ENCODE measurements around the gene ZMYM4. TPM values are rescaled to one million over a fixed set of nuclear protein-coding genes. Genes with fewer than 3 reads are reported as not detected.
A peak's percentile ranks its signal among the peaks of the same experiment; 100 is the strongest.

ZMYM4 gene
- total RNA-seq, 2 experiments from 2014 or later: 21.1 to 54.3 TPM

- Histone ChIP-seq H3K36me3 (ENCODE audit: insufficient read depth, low read length) (no peaks in the 10 kb centered on the region), H3K4me3 (ENCODE audit: low read depth, low read length, poor library complexity, severe bottlenecking) (no peak overlapping the region), H2AFZ (ENCODE audit: low read length) (no peak overlapping the region), H3K9me2 (ENCODE audit: insufficient read depth, low read length) (no peaks in the 10 kb centered on the region; the same call in 1 of the 2 replicates), H3K4me1 (ENCODE audit: insufficient read depth, low read length, poor library complexity, severe bottlenecking) (peaks cover 11% of the 10 kb centered on the region), H4K20me1 (ENCODE audit: insufficient read depth, low read length) (no peaks in the 10 kb centered on the region), H3K4me2 (ENCODE audit: low read length) (no peak overlapping the region), H3K79me2 (ENCODE audit: insufficient read depth, low read depth, low read length) (peaks cover 4% of the 10 kb centered on the region; the same call in 1 of the 2 replicates), H3K9me3 (ENCODE audit: low read length) (no peaks in the 10 kb centered on the region), H3K27ac (ENCODE audit: low read depth, low read length, poor library complexity, severe bottlenecking) (no peak overlapping the region)
- ChIA-PET POLR2A (interaction anchor here (0.7 kb wide), 1 partner anchor 14 kb away, joined by 4 read pairs; no protein-coding TSS in a partner anchor), CTCF (ENCODE audit: unreplicated experiment) (no interaction called here)
- intact Hi-C loops (cut with micrococcal nuclease; ENCODE audit: unreplicated experiment): loop anchor here (10.0 kb wide), 1 partner anchor 399 kb away; no protein-coding TSS in a partner anchor
- TF ChIP-seq EZH2phosphoT487 (IDR thresholded peaks at IDR 0.05; ENCODE audit: borderline replicate concordance, low read depth, low read length): no peak
- TF ChIP-seq CTCF (conservative IDR thresholded peaks at IDR 0.05; ENCODE audit: low read length): no peak
- DNase-seq (ENCODE audit: low spot score): no peak
- BruUV-seq (replicated peaks): no TSS peak
Measured at GRCh38 chr1:35264035-35264434, 4.5 kb upstream of the ZMYM4 start.

GRCh38 chr1:35264871-35265270 lies 3.6 kb upstream of the ZMYM4 start:
- no peak overlapping the region for H3K27ac ChIP-seq (ENCODE audit: low read depth, low read length, poor library complexity, severe bottlenecking)
- no peak for DNase-seq (ENCODE audit: low spot score)
- H3K9me3 ChIP-seq (ENCODE audit: low read length): no peaks in the 10 kb centered on the region
- CTCF ChIA-PET (ENCODE audit: unreplicated experiment): no interaction called here
- no peak overlapping the region for H3K4me2 ChIP-seq (ENCODE audit: low read length)
- no peaks in the 10 kb centered on the region for H3K36me3 ChIP-seq (ENCODE audit: insufficient read depth, low read length)
- no peaks in the 10 kb centered on the region for H4K20me1 ChIP-seq (ENCODE audit: insufficient read depth, low read length)
- H2AFZ ChIP-seq (ENCODE audit: low read length): peak overlapping the region; percentile 36
- H3K79me2 ChIP-seq (ENCODE audit: insufficient read depth, low read depth, low read length): peaks cover 13% of the 10 kb centered on the region
- intact Hi-C loops (cut with micrococcal nuclease; ENCODE audit: unreplicated experiment): loop anchor here (10.0 kb wide), 1 partner anchor 400 kb away; no protein-coding TSS in a partner anchor
- BruUV-seq (replicated peaks): no TSS peak
- no peak for TF ChIP-seq CTCF (conservative IDR thresholded peaks at IDR 0.05; ENCODE audit: low read length)
- POLR2A ChIA-PET: interaction anchor here (0.7 to 1.8 kb wide), 3 partner anchors 10 to 186 kb away, joined by 3 to 5 read pairs (median 4); partner anchors contain the start of gene ZMYM1
- H3K9me2 ChIP-seq (ENCODE audit: insufficient read depth, low read length): no peaks in the 10 kb centered on the region; the same call in 1 of the 2 replicates
- peaks cover 14% of the 10 kb centered on the region for H3K4me1 ChIP-seq (ENCODE audit: insufficient read depth, low read length, poor library complexity, severe bottlenecking)
- no peak overlapping the region for H3K4me3 ChIP-seq (ENCODE audit: low read depth, low read length, poor library complexity, severe bottlenecking)

- H4K20me1 ChIP-seq (ENCODE audit: insufficient read depth, low read length): no peaks in the 10 kb centered on the region
- no peak for DNase-seq (ENCODE audit: low spot score)
- H3K4me2 ChIP-seq (ENCODE audit: low read length): no peak overlapping the region
- no peak overlapping the region for H2AFZ ChIP-seq (ENCODE audit: low read length)
- ChIA-PET POLR2A (interaction anchor here (0.6 to 1.8 kb wide), 2 partner anchors 9 to 25 kb away, joined by 5 read pairs; no protein-coding TSS in a partner anchor), CTCF (ENCODE audit: unreplicated experiment) (no interaction called here)
- no peak overlapping the region for H3K27ac ChIP-seq (ENCODE audit: low read depth, low read length, poor library complexity, severe bottlenecking)
- TF ChIP-seq CTCF (conservative IDR thresholded peaks at IDR 0.05; ENCODE audit: low read length) (no peak), EZH2phosphoT487 (IDR thresholded peaks at IDR 0.05; ENCODE audit: borderline replicate concordance, low read depth, low read length) (no peak)
- H3K4me3 ChIP-seq (ENCODE audit: low read depth, low read length, poor library complexity, severe bottlenecking): no peak overlapping the region
- intact Hi-C loops (cut with micrococcal nuclease; ENCODE audit: unreplicated experiment): loop anchor here (10.0 kb wide), 1 partner anchor 402 kb away; no protein-coding TSS in a partner anchor
- H3K36me3 ChIP-seq (ENCODE audit: insufficient read depth, low read length): no peaks in the 10 kb centered on the region
- no TSS peak for BruUV-seq (replicated peaks)
- H3K9me3 ChIP-seq (ENCODE audit: low read length): no peaks in the 10 kb centered on the region
- peaks cover 21% of the 10 kb centered on the region for H3K4me1 ChIP-seq (ENCODE audit: insufficient read depth, low read length, poor library complexity, severe bottlenecking)
- no peaks in the 10 kb centered on the region; the same call in 1 of the 2 replicates for H3K9me2 ChIP-seq (ENCODE audit: insufficient read depth, low read length)
- H3K79me2 ChIP-seq (ENCODE audit: insufficient read depth, low read depth, low read length): peaks cover 27% of the 10 kb centered on the region
Measured at GRCh38 chr1:35266306-35266705, 2.2 kb upstream of the ZMYM4 start.

All from OCI-LY7 (cell line).